H54 (cell line): Measurements from ENCODE around the gene ARSA.

Source experiments
- DNase-seq: peaks from one replicate; pipeline ENCODE4 v3.0.0; 2011; ENCODE audit warnings: low spot score, mixed read lengths; ENCODE audit not compliant: insufficient read length
- FAIRE-seq: peaks from 3 replicates; lab custom pipeline; 2011; peaks lifted over from hg19 to GRCh38; lab: Jason Lieb, UNC
- POLR2A ChIP-seq: IDR thresholded peaks from 2 replicates; pipeline ENCODE4 v1.6.1; 2011; ENCODE audit warnings: low read depth, mild to moderate bottlenecking, low read length

Gene ARSA

DNA sequence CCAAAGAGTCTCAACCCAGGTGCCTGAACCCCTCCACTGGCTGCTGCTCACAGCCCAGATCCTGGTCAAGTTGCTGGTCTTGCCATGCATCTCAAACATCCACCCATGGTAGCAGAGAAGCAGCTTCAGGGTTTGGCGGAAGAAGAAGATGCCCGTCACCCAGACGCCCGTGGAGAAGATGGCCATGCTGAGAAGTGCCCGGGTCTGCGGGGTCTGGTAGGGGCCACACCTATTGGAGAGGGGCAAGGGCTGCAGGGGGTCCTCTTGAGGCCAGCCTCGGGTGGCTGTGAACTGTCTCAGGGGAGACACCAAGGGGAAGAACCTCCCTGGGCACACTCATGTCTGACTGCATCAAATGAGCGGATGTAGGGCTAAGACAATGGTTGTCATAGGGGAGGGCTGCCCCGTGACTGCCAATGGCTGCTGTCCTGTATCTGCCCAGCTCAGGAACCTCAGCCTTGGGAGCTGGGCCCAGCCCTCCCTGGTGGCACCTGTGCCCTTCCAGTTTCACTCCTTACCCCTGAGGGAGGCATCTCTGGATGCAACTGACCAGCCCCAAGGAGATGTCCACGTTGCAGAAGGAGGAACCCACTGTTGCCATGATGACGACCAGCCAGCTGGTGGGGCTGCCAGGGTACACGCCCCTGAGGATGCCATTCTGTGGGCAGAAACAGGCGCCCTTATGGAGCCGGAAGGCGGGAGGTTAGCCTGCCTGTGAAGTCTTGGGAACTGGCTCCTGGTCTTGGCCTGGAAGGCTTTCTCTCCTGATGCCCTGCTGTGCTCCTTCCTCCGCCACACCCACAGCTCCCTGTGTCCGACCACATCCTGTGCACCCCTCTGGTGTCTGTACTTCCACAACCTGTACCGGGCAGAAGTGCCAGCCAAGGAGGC lies 50.9 kb downstream of the ARSA start:
- peak; percentile 50 for DNase-seq
- no peak for TF ChIP-seq POLR2A
- FAIRE-seq, result no peak

DNA sequence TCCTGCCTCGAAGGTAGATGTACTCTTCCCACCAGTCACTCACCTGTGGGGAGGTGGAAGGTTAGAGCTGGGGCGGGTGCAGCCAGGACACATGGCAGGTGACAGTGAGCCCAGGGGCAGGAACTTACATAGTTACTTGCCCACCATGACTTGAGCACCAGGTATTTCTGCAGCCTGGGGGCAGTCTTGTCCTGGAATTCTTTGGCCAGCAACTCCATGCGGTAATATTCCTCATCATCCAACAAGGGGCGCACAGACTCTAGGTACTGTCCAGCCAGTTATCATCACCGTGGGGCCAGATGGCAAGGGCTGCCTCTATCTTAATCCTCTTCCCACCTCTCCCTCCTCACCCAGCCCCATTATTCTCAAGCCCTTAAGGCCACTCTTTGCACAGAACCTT lies 51.9 kb downstream of the ARSA start:
- FAIRE-seq, result no peak
- no peak for TF ChIP-seq POLR2A
- no peak for DNase-seq

DNA sequence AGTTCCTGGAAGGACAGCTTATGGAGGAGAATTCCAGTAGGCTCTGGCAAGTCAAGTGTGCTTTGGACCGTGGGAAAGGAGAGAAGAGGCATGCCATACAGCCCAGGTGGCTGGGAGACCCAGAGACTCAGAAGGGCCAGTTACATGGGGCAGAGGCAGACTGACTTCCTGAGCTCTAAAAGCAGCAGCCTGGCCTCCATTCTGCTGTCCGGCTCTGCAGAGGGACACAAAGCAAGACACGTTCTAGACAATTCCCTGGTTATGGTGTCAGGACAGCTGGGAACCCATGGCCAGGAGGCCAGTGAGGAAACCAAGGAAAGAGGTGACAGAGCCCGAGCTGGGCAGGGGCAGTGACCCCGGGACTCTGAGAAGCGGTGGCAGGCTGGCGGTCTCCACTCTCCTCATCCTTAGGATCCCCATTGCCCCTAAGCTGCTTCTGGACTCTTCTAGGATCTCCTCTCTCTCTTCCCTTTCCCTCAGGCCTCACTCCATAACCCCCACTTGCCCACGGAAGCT lies 52.5 kb downstream of the ARSA start:
- no peak for DNase-seq
- TF ChIP-seq POLR2A, result no peak
- FAIRE-seq, result no peak
